ENCODE measurements around the gene ROR2. TPM values are rescaled to one million over a fixed set of nuclear protein-coding genes. Genes with fewer than 3 reads are reported as not detected.
A peak's percentile ranks its signal among the peaks of the same experiment; 100 is the strongest.
"Not testable (repeated sequence)": the region's sequence is repeated elsewhere in the genome, so short reads cannot be mapped to it uniquely, and the experiment has no call there.

The ROR2 gene
- total and polyA plus RNA-seq, 5 experiments from 2014 or later = not detected

- peaks cover 5 to 10% (median 9%) of the 10 kb centered on the region in 4 donors for H3K4me1 Mint-ChIP-seq
- H3K4me3 Mint-ChIP-seq, POLR2A ChIA-PET, H3K36me3 Mint-ChIP-seq, ATAC-seq, H3K9me3 Mint-ChIP-seq: not testable (repeated sequence)
- H3K27me3 Mint-ChIP-seq = peaks cover 0 to 19% (median 6%) of the 10 kb centered on the region in 5 donors
- DNase-seq = peak in 1 of 10 donors; percentile 3
- H3K27ac Mint-ChIP-seq = peak overlapping the region in 3 of 10 donors; percentile 32 to 87 (median 69)
These were observed 153.5 kb downstream of the ROR2 start for GRCh38 chr9:91796516-91796915.

- POLR2A ChIA-PET = no interaction called here
- peaks cover 0 to 11% (median 6%) of the 10 kb centered on the region in 5 donors for H3K27me3 Mint-ChIP-seq
- no peak overlapping the region for H3K4me3 Mint-ChIP-seq
- DNase-seq = no peak
- H3K27ac Mint-ChIP-seq = peak overlapping the region in 2 of 10 donors; percentile 37 to 40
- H3K4me1 Mint-ChIP-seq = peaks cover 5 to 10% (median 9%) of the 10 kb centered on the region in 4 donors
- H3K9me3 Mint-ChIP-seq = peaks cover 0 to 6% (median 0%) of the 10 kb centered on the region in 9 donors
- no peak for ATAC-seq
- no peaks in the 10 kb centered on the region for H3K36me3 Mint-ChIP-seq
These were observed 154.3 kb downstream of the ROR2 start for GRCh38 chr9:91795598-91796241.

GRCh38 chr9:91793371-91793770 is 156.7 kb downstream of the ROR2 start:
- H3K36me3 Mint-ChIP-seq, H3K9me3 Mint-ChIP-seq, H3K27me3 Mint-ChIP-seq, H3K4me1 Mint-ChIP-seq, ATAC-seq, DNase-seq, POLR2A ChIA-PET, H3K27ac Mint-ChIP-seq, H3K4me3 Mint-ChIP-seq: not testable (repeated sequence)

GRCh38 chr9:91790917-91791316 is 159.1 kb downstream of the ROR2 start:
- Mint-ChIP-seq H3K27ac (no peak overlapping the region), H3K4me3 (no peak overlapping the region), H3K4me1 (no peaks in the 10 kb centered on the region), H3K27me3 (peaks cover under 1 to 11% (median 4%) of the 10 kb centered on the region in 5 donors), H3K36me3 (peaks cover 0 to 9% (median 0%) of the 10 kb centered on the region in 3 donors), H3K9me3 (peaks cover 0 to 11% (median 5%) of the 10 kb centered on the region in 9 donors)
- ATAC-seq (no peak), DNase-seq (no peak)
- POLR2A ChIA-PET = no interaction called here

- POLR2A ChIA-PET = no interaction called here
- H3K4me3 Mint-ChIP-seq = no peak overlapping the region
- H3K4me1 Mint-ChIP-seq = peaks cover 0 to 4% (median 2%) of the 10 kb centered on the region in 4 donors
- ATAC-seq (no peak), DNase-seq (no peak)
- H3K36me3 Mint-ChIP-seq = peaks cover 0 to 9% (median 0%) of the 10 kb centered on the region in 3 donors
- H3K27ac Mint-ChIP-seq = no peak overlapping the region
- peaks cover 6 to 21% (median 7%) of the 10 kb centered on the region in 5 donors for H3K27me3 Mint-ChIP-seq
- peaks cover 0 to 11% (median 6%) of the 10 kb centered on the region in 9 donors for H3K9me3 Mint-ChIP-seq
These were observed 160.1 kb downstream of the ROR2 start for GRCh38 chr9:91789941-91790340.

GRCh38 chr9:91787931-91788330 is 162.1 kb downstream of the ROR2 start:
- H3K9me3 Mint-ChIP-seq = peaks cover 0 to 19% (median 8%) of the 10 kb centered on the region in 9 donors
- peaks cover 0 to 9% (median 0%) of the 10 kb centered on the region in 3 donors for H3K36me3 Mint-ChIP-seq
- ATAC-seq = no peak
- H3K27me3 Mint-ChIP-seq = peaks cover 9 to 21% (median 13%) of the 10 kb centered on the region in 5 donors
- H3K4me3 Mint-ChIP-seq = no peak overlapping the region
- peaks cover 6 to 24% (median 18%) of the 10 kb centered on the region in 4 donors for H3K4me1 Mint-ChIP-seq
- no peak for DNase-seq
- no peak overlapping the region for H3K27ac Mint-ChIP-seq
- POLR2A ChIA-PET = no interaction called here

- POLR2A ChIA-PET = no interaction called here
- ATAC-seq = no peak
- no peak for DNase-seq
- H3K4me3 Mint-ChIP-seq = no peak overlapping the region
- peaks cover 10 to 32% (median 28%) of the 10 kb centered on the region in 4 donors for H3K4me1 Mint-ChIP-seq
- H3K27ac Mint-ChIP-seq = peak overlapping the region in 1 of 10 donors; percentile 45
- H3K36me3 Mint-ChIP-seq = peaks cover 0 to 9% (median 0%) of the 10 kb centered on the region in 3 donors
- peaks cover 9 to 21% (median 13%) of the 10 kb centered on the region in 5 donors for H3K27me3 Mint-ChIP-seq
- H3K9me3 Mint-ChIP-seq = peaks cover 0 to 22% (median 8%) of the 10 kb centered on the region in 9 donors
These were observed 163.7 kb downstream of the ROR2 start for GRCh38 chr9:91786132-91786896.

- Mint-ChIP-seq H3K27me3 (peaks cover 10 to 21% (median 13%) of the 10 kb centered on the region in 5 donors), H3K4me3 (no peak overlapping the region), H3K9me3 (peaks cover 0 to 22% (median 8%) of the 10 kb centered on the region in 9 donors), H3K4me1 (peaks cover 12 to 35% (median 28%) of the 10 kb centered on the region in 4 donors), H3K27ac (peak overlapping the region in 1 of 10 donors; percentile 4), H3K36me3 (peaks cover 0 to 9% (median 0%) of the 10 kb centered on the region in 3 donors)
- POLR2A ChIA-PET = no interaction called here
- ATAC-seq = no peak
- no peak for DNase-seq
These were observed 164.6 kb downstream of the ROR2 start for GRCh38 chr9:91785447-91785842.

- DNase-seq (no peak), ATAC-seq (no peak)
- POLR2A ChIA-PET = no interaction called here
- H3K27ac Mint-ChIP-seq = peak overlapping the region in 3 of 10 donors; percentile 2 to 44 (median 4)
- peaks cover 0 to 9% (median 0%) of the 10 kb centered on the region in 3 donors for H3K36me3 Mint-ChIP-seq
- peak overlapping the region in 1 of 10 donors; percentile 12 for H3K4me3 Mint-ChIP-seq
- peaks cover 10 to 21% (median 13%) of the 10 kb centered on the region in 5 donors for H3K27me3 Mint-ChIP-seq
- peaks cover 0 to 22% (median 8%) of the 10 kb centered on the region in 9 donors for H3K9me3 Mint-ChIP-seq
- peaks cover 12 to 35% (median 28%) of the 10 kb centered on the region in 4 donors for H3K4me1 Mint-ChIP-seq
These were observed 165.2 kb downstream of the ROR2 start for GRCh38 chr9:91784673-91785446.

GRCh38 chr9:91783876-91784672 is 166.0 kb downstream of the ROR2 start:
- Mint-ChIP-seq H3K27ac (peak overlapping the region in 5 of 10 donors; percentile 20 to 82 (median 70)), H3K36me3 (peaks cover 0 to 9% (median 0%) of the 10 kb centered on the region in 3 donors), H3K9me3 (peaks cover 0 to 22% (median 8%) of the 10 kb centered on the region in 9 donors), H3K27me3 (peaks cover 10 to 21% (median 13%) of the 10 kb centered on the region in 5 donors), H3K4me1 (peaks cover 12 to 35% (median 28%) of the 10 kb centered on the region in 4 donors), H3K4me3 (peak overlapping the region in 4 of 10 donors; percentile 21 to 47 (median 32))
- ATAC-seq (peak; percentile 53 to 89), DNase-seq (peak in 5 of 10 donors; percentile 4 to 66 (median 44))
- POLR2A ChIA-PET = no interaction called here

GRCh38 chr9:91783411-91783810 is 166.6 kb downstream of the ROR2 start:
- ATAC-seq = no peak
- Mint-ChIP-seq H3K4me3 (no peak overlapping the region), H3K27ac (peak overlapping the region in 1 of 10 donors; percentile 33), H3K4me1 (peaks cover 12 to 35% (median 28%) of the 10 kb centered on the region in 4 donors), H3K27me3 (peaks cover 10 to 21% (median 15%) of the 10 kb centered on the region in 5 donors), H3K36me3 (peaks cover 0 to 9% (median 0%) of the 10 kb centered on the region in 3 donors), H3K9me3 (peaks cover 0 to 22% (median 8%) of the 10 kb centered on the region in 9 donors)
- POLR2A ChIA-PET = no interaction called here
- DNase-seq = no peak

Data from naive thymus-derived CD8-positive, alpha-beta T cell (primary cell).